Measurements from ENCODE around the gene CFB.

Gene CFB

DNA sequence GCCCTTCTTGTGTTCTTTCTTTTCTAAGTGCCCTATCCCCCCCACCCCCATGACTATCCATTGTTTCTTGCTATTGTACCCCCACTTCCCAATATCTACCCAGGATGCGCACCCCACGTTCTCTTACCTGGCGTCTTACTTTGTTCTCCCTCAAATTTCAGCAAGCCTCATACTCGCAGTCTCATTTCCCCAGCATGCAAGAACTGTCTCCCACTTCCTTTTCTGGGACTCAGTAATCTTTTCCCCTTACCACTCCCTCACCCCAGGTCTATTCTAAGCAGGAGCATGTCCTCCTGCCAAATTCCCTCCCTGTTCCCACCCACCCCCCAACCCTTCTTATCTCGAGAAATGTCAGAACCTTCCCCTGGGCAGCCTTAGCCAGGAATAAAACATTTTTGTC is 46.7 kb upstream of the CFB start:
- peak overlapping the region; percentile 99 for H3K4me3 ChIP-seq (ENCODE audit: low read depth, low read length)
- no peak for TF ChIP-seq MYC (IDR thresholded peaks at IDR 0.05; ENCODE audit: low read depth, low read length)
- TF ChIP-seq, protein P1, sequence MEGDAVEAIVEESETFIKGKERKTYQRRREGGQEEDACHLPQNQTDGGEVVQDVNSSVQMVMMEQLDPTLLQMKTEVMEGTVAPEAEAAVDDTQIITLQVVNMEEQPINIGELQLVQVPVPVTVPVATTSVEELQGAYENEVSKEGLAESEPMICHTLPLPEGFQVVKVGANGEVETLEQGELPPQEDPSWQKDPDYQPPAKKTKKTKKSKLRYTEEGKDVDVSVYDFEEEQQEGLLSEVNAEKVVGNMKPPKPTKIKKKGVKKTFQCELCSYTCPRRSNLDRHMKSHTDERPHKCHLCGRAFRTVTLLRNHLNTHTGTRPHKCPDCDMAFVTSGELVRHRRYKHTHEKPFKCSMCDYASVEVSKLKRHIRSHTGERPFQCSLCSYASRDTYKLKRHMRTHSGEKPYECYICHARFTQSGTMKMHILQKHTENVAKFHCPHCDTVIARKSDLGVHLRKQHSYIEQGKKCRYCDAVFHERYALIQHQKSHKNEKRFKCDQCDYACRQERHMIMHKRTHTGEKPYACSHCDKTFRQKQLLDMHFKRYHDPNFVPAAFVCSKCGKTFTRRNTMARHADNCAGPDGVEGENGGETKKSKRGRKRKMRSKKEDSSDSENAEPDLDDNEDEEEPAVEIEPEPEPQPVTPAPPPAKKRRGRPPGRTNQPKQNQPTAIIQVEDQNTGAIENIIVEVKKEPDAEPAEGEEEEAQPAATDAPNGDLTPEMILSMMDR (IDR thresholded peaks at IDR 0.05; ENCODE audit: low read depth, low read length): no peak
- TF ChIP-seq, protein P2, sequence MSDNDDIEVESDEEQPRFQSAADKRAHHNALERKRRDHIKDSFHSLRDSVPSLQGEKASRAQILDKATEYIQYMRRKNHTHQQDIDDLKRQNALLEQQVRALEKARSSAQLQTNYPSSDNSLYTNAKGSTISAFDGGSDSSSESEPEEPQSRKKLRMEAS (IDR thresholded peaks at IDR 0.05; ENCODE audit: low read depth, low read length): no peak
- TF ChIP-seq POLR2A (IDR thresholded peaks at IDR 0.05; ENCODE audit: extremely low read depth, insufficient read length): no peak
- peak; percentile 49 for DNase-seq (ENCODE audit: low read depth)

DNA sequence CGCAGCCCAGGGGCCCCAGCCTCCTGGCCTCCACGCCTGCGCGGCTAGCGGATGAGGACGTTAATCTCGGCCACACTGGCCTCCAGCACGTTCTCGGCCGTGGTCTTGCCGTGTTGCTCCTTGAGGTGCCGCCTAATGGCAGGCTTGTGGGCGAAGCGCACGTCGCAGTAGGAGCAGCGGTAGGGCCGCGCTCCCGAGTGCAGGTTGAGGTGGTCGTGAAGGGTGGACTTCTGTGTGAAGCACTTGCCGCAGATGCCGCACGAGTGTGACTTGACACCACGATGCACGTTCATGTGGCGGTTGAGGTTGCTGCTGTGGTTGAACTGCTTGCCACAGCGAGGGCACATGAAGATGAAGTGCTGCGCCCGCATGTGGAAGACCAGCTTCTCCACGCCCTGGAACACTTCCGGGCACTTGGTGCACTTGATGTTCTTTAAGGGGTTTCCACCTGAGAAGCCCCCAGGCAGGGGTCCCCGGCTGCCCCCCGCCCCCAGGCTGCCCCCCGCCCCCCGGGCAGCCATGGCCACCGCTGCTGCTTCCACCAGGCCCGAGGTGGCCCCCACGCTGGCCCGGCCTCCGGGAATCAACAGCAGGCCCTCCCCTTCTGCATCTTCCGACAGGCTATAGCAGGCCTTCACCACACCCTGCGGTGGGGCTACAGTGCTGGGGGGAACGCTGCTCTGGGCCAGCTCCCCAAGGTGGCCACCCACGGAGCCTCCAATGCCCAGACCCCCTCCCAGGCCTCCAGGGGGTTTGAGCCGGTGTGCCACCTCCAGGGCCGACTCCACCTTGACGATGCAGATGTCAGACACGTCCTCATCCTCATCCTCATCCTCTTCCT is 45.8 kb upstream of the CFB start:
- TF ChIP-seq MYC (IDR thresholded peaks at IDR 0.05; ENCODE audit: low read depth, low read length) (no peak), POLR2A (IDR thresholded peaks at IDR 0.05; ENCODE audit: extremely low read depth, insufficient read length) (no peak)
- TF ChIP-seq, protein P1 (IDR thresholded peaks at IDR 0.05; ENCODE audit: low read depth, low read length): no peak
- TF ChIP-seq, protein P2 (IDR thresholded peaks at IDR 0.05; ENCODE audit: low read depth, low read length): no peak
- peak overlapping the region; percentile 99 for H3K4me3 ChIP-seq (ENCODE audit: low read depth, low read length)
- peak; percentile 77 for DNase-seq (ENCODE audit: low read depth)

DNA sequence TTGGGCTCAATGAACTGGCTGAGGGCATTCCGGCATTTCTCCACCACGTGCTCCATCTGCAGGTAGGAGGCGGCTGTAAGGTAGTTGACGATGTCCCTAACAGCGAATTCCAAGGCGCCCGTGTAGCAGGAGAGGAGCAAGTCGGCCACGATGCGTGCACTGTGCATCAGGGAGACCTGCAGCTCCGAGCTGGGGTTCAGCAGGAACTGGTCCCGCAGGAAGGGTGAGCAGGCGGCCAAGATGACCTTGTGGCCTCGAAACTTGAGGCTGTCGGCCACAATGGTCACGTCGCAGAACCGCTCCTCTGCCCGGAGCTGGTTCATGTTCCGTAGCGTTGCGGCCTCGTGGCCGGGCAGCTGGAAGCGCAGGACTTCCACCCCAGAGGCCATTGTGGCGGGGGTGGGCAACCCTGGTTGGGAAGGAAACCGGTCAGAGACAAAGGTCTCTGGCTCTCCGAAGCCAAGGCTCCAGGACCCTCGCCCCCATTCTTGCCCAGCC is 44.9 kb upstream of the CFB start:
- DNase-seq (ENCODE audit: low read depth): peak; percentile 31
- TF ChIP-seq POLR2A (IDR thresholded peaks at IDR 0.05; ENCODE audit: extremely low read depth, insufficient read length): no peak
- TF ChIP-seq MYC (IDR thresholded peaks at IDR 0.05; ENCODE audit: low read depth, low read length): no peak
- TF ChIP-seq, protein P1 (IDR thresholded peaks at IDR 0.05; ENCODE audit: low read depth, low read length): no peak
- TF ChIP-seq, protein P2 (IDR thresholded peaks at IDR 0.05; ENCODE audit: low read depth, low read length): no peak
- H3K4me3 ChIP-seq (ENCODE audit: low read depth, low read length): peak overlapping the region; percentile 57

DNA sequence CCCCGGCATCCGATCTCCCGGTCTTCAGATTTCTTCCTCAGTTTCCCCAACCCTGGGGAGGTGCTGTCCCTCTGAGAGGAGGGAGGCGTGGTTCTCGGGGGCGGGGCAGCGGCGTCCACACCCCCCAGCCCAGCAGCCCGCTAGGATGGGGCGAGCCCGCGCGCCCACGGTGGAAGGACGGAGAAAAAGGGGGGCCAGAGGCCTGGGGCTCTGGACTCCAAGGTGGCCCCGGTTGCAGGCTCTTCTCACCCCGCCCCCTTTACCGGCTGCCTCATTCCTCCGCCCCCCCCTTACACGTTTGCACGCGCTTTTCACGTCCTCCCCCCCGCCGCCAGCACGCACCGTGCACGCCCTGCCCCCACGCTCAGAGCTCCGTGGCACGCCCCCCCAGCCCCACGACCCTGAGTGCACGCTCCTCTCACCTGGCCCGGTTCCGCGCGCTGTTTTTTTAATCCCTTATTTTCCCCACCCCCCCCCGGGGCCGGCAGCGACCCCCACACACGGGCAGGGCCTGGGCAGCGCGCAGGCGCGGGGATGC is 44.4 kb upstream of the CFB start:
- peak; percentile 76 for DNase-seq (ENCODE audit: low read depth)
- TF ChIP-seq POLR2A (IDR thresholded peaks at IDR 0.05; ENCODE audit: extremely low read depth, insufficient read length) (no peak), MYC (IDR thresholded peaks at IDR 0.05; ENCODE audit: low read depth, low read length) (no peak)
- TF ChIP-seq, protein P2 (IDR thresholded peaks at IDR 0.05; ENCODE audit: low read depth, low read length): no peak
- TF ChIP-seq, protein P1 (IDR thresholded peaks at IDR 0.05; ENCODE audit: low read depth, low read length): no peak
- H3K4me3 ChIP-seq (ENCODE audit: low read depth, low read length): peak overlapping the region; percentile 57

DNA sequence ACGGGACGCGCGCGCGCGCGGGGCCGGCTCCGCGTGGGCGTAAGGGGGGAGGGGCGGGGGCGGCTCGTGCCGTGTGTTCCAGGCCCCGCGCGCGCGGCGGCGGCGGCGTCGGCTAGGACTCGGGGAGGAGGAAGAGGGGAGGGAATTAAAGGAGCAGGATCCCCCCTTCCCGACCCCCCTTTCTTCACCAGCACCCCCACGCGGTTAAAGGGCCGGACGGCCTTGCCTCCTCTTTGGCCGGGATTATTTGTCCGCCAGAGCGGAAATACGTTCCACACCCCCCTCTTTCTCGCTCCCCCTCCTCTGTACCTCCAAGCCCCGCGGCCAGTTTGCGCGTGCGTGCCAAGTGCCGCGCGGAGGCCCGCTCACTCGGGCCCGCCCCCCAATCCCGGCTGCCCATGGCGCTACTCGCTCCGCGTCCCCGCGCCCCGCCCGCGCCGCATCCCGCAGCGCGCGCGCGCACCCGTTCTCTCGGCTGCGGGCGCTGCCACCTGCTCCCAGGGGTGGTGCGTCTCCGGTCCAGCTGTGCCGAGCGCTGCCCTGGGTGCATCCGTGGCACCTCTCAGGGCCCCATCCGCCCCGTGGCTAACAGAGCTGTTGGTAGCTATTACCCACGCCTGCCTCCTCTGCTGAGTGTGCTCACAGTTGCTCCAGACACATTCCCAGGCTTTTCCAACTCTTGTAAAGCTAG is 43.8 kb upstream of the CFB start, which contains the start of gene ZBTB12:
Gene ZBTB12 (minus strand): TSS at position 134 of the 691 bp plus-strand sequence. CDS start 781 bp downstream, outside the sequence.
- DNase-seq (ENCODE audit: low read depth): peak; percentile 98
- H3K4me3 ChIP-seq (ENCODE audit: low read depth, low read length): peak within 1 kb of the TSS; percentile 57
- peak; percentile 33 for TF ChIP-seq POLR2A (IDR thresholded peaks at IDR 0.05; ENCODE audit: extremely low read depth, insufficient read length)
- TF ChIP-seq, protein P1 (IDR thresholded peaks at IDR 0.05; ENCODE audit: low read depth, low read length): no peak
- peak; percentile 54; the same call in 1 of the 2 replicates for TF ChIP-seq MYC (IDR thresholded peaks at IDR 0.05; ENCODE audit: low read depth, low read length)
- TF ChIP-seq, protein P2 (IDR thresholded peaks at IDR 0.05; ENCODE audit: low read depth, low read length): peak; percentile 73

Measured in NB4 (cell line).